HL-60/S4 treated with phorbol 12-myristate 13-acetate at 8.2 ng/mL for 4 days and 3 days (cell line): Measurements from ENCODE around the gene ASB10.

ENCODE experiments used
- in situ Hi-C: fragments of 300-500 bp; cut with MboI; formaldehyde crosslinking; loops from 2 replicates; pipeline ENCODE4 v1.15.0; 2022; ENCODE audit warnings: low sequenced_read_pairs

Gene ASB10

DNA sequence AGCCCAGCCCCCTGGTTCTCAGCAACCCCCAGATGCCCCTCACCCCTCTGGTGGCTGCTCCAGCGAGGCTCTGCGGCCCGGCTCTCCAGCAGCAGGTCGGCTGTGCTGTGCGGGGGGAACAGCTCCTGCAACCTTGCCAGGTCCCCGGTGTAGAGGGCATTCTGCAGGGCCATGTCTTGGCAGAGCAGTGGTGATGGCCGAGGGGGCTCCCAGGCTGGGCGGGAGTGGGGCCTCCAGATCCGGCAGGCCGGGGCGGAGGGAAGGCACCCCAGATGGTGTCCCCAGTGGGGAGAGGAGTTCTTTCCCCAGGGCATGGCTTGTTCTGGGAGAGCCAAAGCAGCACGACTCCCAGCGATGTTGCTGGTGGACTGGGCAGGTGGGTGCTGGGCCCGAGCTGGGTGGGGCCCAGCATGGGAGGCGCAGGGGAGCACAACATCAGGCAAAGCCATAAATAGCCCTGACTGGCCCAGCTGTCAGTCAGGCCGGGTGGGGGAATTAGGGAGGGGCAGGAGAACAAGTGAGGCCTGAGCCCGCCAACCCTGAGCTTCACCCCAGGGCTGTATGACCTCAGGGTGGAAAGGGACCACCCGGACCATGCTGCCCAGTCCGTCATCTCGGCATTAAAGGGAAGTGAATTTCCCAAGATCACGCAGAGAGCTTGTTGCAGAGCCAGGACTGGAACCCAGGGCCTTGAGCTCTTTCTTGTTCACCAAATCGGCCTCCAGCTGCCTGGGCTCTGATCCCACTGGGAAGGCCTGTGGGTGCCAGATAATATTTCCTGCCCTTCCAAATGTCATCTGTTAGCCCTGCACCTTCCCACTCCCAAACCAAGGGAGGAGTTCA lies 580 bp upstream of the ASB10 start:
- in situ Hi-C loops: no loop called here

DNA sequence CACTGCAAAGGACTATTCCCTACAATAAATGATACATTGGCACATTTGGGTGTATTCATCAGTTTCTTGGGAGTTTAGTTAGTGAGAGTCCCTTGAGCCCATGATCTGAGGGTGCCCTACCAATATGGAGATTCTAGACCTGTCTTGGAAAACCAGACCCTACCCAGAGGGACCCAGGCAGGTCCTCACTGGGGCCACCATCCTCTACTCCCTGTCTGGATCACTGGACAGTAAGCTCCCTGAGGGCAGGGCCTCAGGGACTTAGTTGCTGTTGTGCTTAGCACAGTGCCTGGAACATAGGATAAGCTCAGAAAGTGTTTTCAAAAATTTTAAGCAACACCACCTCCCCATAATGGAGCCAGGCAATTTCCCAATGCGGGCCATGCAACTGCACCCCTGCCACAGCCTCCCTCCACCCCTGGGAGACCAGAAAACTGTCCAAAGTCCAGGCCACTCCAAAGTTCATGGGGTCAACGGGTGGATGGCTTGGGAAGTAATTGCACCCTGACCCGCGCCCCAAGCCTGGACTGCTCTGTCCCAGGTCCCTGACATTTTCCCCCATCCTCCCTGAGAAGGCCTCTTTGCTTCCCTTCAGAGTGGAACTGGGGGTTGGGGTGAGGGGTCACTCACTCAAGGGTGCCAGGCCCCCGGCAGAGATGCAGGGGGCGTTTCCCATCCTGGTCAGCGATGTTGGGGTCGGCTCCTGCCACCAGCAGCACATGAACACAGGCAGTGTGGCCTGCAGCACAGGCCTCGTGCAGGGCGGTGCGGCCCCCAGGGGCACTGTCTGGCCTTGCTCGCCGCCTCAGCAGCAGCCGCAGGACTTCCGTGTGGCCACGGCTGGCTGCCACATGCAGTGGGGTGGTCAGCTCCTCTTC lies 1.0 kb downstream of the ASB10 start:
- in situ Hi-C loops: no loop called here

DNA sequence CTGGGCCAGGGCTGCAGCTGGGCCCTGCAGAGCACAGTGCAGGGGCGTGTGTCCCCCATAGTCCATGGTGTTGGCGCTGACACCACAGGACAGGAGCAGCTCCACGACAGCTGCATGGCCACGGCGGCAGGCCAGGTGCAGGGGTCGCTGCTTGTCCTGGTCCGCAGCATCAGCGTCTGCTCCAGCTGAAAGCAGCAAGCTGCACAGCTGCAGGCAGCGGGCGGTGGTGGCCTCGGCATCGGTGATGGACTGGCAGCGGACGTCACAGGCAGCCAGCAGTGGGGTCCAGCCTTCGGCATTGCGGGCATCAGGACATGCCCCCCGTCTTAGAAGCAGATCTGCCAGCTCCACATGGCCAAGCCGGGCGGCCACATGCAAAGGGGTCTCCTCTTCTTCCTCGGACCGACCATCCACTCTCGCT lies 6.0 kb downstream of the ASB10 start:
- in situ Hi-C loops: no loop called here

DNA sequence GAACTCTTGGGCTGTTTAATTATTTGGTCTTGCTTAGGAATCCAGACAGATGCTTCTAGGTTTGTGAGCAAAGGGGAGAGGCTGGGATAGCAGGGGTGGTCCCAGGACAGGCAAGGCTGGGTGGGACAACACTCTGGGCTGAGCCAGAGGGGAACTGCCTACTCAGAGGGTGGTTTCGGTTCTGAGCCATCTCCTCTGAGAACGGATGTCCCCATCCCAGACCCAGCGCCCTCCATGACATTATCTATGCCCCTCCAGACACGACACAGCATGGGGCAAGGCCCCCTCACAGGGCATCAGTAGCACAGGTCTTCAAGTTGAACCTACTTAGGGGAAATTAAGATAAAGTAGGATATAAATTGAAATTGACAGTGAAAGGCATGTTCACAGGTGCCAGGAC lies 7.1 kb downstream of the ASB10 start:
- in situ Hi-C loops: no loop called here

DNA sequence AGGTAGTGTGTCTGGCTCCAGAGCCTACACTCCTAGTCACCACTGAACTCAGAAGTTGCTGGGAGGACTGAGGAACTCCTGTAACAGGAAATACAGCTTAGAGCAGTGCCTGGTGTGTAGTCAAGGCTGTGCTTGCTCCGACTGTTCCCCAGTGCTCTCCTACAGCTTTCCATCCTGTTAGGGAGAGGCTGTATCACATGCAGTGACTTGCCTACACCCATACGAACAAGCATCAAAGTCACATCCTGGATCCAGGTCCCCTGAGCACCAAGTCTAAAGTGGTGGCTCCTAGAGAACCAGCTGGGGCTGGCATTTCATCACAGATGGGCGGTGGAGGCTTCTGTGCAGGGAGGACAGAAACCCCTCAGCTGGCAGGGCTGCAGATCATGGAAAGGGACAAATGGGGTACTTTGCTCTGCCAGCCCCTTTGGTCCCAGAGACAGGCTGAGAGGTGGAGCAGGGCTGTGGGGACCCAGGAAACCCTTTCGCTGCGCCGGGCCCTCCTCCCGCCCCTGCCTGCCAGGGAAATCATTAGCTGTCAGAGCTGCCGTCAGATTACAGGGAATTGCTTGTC lies 7.7 kb downstream of the ASB10 start:
- in situ Hi-C loops: no loop called here

DNA sequence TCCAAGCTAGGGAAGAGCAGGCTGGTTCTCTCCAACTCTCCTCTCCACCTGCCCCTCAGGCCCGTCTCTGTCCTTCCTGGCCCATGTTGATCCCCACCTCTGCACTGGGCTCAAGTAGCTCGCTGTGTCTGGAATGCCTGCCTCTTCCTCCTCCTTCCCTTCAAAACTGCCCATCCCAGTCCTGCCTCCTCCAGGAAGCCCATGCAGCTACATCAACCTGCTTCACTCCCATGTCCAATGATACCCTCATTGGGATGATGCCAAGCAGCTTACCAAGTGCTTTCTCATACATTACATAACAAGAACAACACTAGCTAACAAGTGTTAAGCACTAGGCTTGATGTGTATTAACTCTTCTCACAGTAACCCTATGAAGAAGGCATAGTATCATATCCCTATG lies 8.2 kb downstream of the ASB10 start:
- in situ Hi-C loops: no loop called here

DNA sequence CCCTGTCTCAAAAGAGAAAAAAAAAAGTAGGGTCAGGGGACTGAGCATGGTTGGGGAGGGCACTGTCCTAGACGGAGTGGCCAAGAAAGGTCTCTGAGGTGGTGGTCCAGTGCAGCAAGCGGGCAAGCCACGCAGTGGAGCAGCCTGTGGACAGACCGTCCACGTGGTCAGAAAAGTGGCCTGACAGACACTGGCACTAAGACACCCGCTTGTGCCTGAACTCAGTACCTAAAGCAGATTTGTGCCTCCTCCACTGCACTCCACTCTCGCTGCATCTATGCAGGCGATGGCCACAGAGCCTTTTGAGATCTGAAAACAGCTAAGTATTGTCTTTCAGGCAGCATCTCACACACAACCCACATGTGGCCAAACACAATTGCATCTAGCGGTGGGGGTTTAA lies 8.8 kb downstream of the ASB10 start:
- in situ Hi-C loops: no loop called here

DNA sequence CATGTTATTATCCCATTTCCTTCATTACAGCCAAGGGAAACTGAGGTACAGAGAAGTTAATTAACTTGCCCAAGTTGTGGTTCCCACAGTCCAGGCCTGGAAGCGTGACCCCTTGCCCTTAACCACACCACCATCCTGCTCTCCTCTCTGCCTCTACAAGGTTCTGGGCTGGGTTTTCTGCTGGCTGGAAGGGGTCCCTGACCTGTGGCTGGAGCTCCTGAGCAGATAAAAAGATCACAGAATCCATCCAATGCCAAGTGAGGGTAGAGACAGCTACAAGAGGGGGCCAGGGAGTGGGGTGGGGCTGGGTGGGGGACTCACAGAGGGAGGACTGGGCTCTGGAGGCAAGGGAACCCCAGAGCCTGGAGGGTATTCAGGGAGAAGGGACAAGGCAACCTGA lies 9.7 kb downstream of the ASB10 start:
- in situ Hi-C loops: no loop called here

DNA sequence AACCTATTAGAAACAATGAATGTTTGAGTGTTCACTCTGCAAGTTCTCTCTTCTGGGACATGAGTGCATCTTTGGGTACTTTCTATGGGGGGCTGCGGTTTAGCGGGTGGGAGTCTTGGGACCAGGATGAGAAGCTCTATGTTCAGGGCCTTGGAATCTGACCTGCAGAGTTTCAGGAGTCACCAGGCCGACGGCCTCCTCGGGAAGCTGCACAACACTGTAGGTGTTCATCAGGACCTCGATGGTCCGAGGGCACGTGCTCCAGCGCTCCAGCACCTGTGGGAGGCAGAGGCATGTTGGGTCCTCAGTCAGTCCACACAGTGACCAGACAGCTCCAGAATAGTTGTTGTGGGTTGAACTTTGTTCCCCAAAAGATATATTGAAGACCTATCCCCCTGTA lies 10.6 kb downstream of the ASB10 start:
- in situ Hi-C loops: no loop called here

DNA sequence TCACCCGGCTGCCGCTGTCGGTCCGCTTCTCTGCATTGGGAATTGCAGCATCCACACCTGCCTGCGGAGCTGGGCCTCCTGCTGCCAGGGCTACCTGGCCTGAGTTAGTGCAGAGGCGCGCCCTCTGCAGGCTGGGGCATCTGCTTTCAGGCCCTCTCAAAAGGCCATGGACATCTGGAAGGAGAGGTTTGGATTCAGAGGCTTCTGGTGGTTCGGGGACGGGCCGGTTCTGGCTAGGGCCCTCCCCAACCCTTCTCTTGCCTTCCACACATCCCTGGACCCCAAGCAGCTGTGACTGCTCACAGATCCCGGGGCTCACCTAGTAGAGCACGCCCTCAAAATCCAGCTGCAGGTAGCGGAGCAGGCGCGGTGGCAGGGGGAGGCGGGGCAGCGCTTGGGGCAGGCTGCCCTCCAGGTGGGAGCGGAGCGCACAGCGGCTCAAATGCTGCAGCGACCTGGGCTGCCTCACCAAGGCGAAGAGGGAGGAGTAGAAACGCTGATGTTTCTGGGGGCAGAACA lies 11.2 kb downstream of the ASB10 start:
- in situ Hi-C loops: no loop called here

DNA sequence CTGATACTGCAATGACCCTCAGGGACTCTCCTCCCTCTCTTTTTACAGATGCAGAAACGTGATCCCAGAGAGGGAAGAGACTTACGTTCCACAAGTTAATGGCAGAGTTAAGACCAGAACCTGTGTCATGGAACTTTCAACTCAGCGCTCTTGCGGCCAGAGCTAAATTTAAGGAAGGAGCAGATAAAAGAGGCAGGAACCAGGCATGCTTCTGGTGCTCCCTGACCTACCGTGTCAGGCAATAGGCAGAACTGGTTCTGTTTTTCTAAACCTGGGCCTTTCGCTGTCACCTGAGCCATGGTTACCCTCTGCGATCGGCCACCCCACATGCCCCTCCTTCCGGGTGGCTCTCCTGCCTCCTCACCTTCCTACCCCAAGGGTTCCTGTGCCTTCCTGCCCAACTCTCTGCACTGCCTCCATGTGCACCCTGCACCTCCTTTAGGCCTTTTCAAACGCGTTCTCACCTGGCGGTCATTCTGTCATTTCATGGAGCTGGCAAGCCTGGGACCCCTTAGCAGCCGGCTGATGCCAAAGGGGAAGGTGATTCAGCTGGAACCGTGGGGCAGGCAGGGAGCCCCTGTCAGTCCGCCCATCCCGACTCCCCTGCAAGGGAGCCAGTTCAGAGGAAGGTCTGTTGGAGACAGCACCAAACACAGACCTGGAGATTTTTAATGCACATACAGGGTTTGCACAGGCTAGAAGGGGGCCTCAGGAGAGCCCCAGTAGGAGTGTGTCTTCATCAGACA lies 11.8 kb downstream of the ASB10 start:
- in situ Hi-C loops: no loop called here

DNA sequence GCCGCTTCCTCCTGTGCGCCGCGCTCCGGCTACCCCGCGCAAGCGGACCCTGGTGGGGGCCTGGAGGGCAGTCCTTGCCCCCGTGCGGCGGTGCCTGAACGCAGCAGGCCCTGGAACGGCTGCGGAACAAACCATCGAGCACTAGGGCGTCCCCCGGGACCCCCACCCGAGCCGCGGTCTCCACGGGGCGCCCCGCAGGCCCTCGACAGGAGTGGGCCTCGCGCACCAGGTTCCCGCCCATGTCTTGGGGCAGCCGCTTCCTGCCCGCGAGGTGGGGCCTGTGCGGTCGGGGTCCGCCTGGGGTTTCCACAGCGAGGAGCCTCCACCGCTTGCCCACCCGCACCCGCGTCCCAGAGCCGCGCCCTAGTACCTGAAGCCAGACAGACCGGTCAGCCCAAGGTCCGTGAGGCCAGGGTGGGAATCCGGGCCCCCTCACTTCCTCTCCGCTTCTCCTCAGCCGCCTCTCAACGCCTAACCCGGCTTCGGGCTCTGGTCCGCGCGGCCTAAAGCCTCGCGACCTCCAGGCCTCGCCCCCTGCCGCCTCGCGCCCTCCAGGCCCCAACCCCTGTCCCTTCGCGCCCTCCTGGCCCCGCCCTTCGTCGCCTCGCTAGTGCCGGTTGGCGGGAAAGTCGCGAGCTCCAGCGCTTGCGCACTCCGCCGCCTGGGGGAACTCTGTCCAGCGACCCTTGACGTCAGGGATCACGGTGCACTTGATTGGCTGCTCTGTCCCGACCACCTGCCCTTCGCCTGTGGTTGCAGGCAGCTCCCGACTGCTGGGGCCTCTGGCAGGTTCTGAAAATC lies 12.6 kb downstream of the ASB10 start:
- in situ Hi-C loops: no loop called here

DNA sequence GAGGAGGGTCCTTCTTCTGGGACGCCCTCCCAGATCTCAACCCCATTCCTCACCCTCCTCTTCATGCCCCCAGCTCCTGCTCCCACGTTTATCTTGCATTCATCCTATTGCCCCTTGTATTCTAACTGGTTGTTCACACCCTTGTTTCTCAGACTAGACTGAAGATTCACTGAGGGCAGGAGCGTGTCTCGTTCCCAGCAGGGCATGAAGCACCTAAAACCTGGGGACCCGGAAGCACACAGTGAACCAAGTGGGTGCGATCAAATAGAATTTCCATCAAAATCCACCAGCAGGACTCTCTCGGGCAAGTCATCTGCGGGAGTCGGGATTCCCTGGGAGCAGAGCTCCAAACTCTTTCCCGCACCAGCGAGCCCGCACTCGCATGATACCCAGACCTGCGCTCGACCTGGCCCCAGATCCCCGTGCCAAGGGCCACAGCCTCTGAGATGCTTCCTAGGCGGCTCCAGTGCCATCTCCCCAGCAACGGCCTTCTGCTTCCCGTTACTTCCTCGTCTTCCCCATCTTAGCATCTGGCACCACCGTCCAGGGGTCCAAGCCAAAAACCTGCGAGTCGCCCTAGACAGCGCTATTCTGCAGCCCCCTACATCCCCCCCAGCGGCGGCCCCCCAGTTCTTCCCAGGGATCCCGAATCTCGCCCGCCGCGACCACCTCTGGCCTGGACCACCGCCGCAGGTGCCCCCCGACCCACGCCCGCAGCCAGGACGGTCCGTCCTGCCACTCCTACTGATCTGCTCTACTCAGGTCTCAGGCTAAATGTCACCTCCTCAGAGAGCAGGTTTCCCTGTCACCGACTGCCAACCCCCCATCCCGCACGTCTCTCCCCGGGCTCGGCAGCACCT lies 13.4 kb downstream of the ASB10 start:
- in situ Hi-C loops: no loop called here

DNA sequence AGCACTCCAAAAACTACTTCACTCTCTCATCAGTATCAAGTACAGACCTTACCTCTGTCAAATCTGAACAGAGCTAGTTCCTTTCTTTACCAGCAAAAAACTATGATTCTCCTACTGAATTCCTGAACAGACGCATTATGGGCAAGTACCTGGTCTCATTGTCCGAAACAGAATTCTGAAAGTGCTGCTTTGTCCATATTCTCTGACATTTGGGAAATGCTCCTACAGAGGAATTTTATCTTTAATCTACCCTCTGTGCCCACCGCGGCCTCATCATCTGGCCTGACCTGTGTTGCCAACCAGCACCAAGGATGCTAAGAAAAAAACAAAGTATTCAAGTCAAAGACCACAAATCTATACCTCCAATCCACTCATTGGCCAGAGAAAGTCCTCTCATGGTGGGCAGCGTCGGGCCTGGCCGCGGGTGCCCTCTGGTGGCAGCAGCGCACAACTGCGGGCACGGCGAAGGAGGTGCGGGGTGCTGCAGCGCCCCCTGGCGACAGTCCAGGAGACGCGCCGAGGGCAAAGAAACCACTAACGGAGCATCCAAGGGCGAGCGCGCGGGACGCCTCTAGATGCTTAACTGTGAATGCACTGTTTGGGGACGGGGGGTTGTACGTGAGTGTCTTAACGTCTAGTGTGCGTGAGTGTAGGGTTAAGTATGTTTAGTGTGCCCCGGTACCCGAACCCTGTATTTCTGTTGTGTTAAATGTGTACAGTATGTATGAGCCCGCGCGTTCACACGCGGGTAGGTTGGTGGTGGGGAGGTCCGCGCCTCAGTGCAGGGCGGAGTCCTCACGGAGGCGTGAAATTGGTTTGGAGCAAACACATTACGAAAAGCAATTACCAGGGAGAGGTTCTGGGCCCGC lies 14.5 kb downstream of the ASB10 start:
- in situ Hi-C loops: no loop called here

DNA sequence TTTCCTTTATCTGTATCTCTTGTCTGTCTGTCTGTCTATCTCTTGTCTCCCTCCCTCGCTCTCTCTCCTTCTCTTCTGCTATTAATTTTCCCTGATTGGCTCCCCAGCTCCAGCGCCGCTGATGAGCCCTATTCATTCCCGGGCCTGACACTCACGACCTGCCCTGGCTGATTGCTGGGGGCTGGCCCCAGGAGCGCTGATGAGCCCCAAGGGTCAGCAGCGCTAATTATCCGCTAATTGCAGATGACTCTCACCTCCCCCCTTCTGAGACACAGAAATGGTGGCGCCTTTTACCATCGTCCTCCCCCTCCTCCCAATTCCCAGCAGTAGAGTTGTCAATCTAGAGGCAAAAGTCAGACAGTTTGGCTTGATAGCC lies 18.3 kb downstream of the ASB10 start:
- in situ Hi-C loops: no loop called here

DNA sequence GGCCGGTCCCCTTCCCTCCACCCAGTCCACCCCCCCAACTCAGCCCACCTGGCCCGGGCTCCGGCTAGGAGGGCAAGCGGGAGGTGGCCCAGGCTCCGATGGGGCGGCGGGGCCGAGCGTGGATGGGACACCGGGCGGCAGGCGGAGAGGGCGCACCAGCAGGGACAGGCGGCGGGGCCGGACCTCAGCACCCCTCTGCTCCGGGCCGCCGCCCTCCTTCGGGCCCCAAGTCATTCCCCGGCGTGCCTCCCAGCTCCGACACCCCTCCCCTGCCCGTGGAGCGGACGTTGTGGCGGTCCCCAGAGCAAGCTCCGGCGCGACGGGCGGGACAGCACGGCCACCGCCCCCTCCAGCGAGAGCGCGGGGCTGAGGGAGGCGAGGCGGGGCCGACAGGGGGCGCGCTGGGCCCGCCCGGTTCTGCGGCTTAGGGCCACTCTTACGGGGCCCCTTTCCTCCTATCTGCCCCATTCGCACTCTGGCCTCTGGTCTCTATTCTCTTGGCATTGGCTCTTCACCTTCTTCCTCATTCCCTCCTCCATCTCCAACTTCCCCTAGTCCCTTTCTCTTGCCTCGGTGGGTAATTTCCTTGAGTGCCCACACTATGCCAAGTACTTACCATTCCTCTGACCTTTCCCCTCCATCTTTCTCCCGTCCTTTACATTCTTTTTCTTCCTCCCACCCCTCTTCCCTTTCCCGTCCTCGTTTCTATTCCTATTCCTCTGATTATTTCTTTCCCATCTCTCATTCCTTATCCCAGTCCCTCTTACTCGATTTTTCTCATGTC lies 18.9 kb downstream of the ASB10 start:
- in situ Hi-C loops: no loop called here

DNA sequence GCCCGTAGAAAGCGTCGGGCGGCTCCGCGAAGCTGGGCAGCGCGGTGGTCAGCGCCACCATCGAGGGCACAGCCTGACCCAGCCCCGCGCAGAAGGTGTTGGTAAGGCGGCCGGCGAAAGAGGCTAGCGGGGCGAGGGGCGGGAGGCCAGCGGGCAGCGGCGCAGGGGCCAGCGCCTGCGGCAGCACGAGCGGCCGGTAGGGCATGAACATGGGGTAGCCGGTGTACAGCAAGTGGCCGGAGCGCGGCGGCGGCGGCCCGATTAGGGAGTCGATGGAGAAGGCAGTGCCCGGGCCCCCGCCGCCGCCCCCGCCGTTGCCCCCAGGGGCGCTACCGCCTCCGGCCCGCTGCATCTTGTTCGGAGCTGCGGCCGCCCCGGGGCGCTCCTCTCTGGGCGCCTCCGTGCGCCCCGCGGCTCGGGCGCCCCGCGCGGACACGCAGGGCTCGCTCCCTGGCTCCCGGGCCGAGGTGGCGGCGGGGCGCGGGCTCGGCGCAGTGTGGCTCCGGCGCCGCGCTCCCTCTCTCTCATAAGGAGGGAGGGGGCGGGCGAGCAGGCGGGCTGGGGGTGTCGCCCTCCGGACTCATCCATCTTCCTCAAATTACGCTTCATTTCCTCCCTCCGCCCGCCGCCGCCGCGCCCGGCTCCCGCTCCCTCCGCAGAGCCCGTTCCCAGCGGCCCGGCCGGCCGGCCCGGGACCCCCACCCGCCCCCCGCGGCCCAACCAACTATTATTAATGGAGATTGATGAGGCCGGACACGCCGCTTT lies 19.7 kb downstream of the ASB10 start, which contains the start of gene GBX1:
GBX1 (minus strand) TSS at position 498 of the 765 bp plus-strand sequence; CDS start at position 352, 146 bp downstream.
- in situ Hi-C loops: no loop called here
